Breast epithelium (tissue), 3 donors: ENCODE measurements around the gene UPK3B.
"Not testable (repeated sequence)": the region's sequence is repeated elsewhere in the genome, so short reads cannot be mapped to it uniquely, and the experiment has no call there.

ENCODE experiments used
- CTCF ChIP-seq, 3 donors: fragments of 450-650 bp; IDR thresholded peaks; one replicate each; pipeline ENCODE4 v1.5.1; 2016 to 2017; ENCODE audit warnings: antibody characterized with exemption in 3 of 3, mild to moderate bottlenecking in 3 of 3, moderate library complexity in 3 of 3
- POLR2A ChIP-seq: fragments of 450-650 bp; IDR thresholded peaks from one replicate; pipeline ENCODE4 v1.6.1; 2016; ENCODE audit warnings: antibody characterized with exemption, mild to moderate bottlenecking, moderate library complexity
- POLR2AphosphoS5 ChIP-seq, 3 donors: sonication (generic); formaldehyde crosslinking; IDR thresholded peaks; one replicate each; pipeline ENCODE4 v1.6.1; 2017; ENCODE audit warnings: antibody characterized with exemption in 3 of 3

GRCh38 chr7:76473097-76473496 lies 37.3 kb upstream of the UPK3B start:
- TF ChIP-seq POLR2A; CTCF (IDR thresholded peaks at IDR 0.05); POLR2AphosphoS5 (IDR thresholded peaks at IDR 0.05): not testable (repeated sequence)
